C4-2B (cell line): ENCODE measurements around the gene USP2.

Source experiments
- CTCF ChIP-seq: fragments of 450-650 bp; conservative IDR thresholded peaks from 2 replicates; pipeline ENCODE4 v1.5.1; 2017; ENCODE audit warnings: mild to moderate bottlenecking
- ZFX ChIP-seq: fragments of 450-650 bp; IDR thresholded peaks from 2 replicates; pipeline ENCODE4 v1.6.1; 2017

DNA sequence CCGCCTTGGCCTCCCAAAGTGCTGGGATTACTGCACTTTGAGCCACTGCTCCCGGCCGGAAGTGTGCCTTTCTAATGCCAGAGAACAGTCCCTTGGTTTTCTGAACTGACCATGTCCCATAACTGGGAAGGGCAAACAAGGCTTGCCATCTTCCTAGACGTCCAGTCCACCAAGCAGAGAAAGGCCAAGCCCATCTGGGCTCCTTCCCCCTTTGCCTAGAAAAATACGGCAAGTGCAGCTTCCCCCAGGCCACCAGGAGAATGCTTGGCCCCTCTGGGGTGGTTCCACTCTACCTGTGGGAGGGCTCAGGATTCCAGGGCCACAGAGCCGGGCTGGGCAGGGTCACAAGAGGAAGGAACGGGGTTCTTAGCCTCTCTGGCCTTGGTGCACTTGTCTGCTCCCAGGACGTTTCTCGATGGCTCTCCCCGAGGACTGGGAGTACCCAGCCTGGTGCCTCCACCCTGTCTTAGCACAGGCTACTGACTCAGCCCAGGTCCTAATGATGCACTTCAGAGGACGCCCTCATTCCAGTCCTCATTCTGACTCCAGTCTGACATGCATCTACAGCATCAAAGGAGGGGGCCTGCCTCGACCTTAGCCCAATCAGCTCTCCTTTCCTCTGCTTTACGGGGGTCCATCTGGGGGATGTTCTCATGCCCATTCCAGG lies 1.2 kb downstream of the USP2 start:
- TF ChIP-seq CTCF (no peak), ZFX (no peak)
